Thoracic aorta (tissue), 2 donors: ENCODE data around the gene SMPDL3B. TPM values are rescaled to one million over a fixed set of nuclear protein-coding genes. Genes with fewer than 3 reads are reported as not detected.

Experiments used
- ATAC-seq: fragments of 150-250 bp; one replicate; pipeline ENCODE4 v1.8.0; 2017; ENCODE audit warnings: low read depth; ENCODE audit not compliant: insufficient number of reproducible peaks, low FRiP score
- DNase-seq: peaks from one replicate; pipeline ENCODE4 v3.0.0-alpha.2; 2020; ENCODE audit warnings: low spot score
- H3K27ac ChIP-seq, 2 donors: fragments of 200-600 bp; sonication (generic); 1 replicate in 1 of 2; 2 replicates in 1 of 2; pipeline ENCODE4 v1.5.1; 2016; ENCODE audit warnings: mild to moderate bottlenecking in 2 of 2, moderate library complexity in 2 of 2
- H3K27me3 ChIP-seq: fragments of 200-600 bp; sonication (generic); replicated peaks from 2 replicates; pipeline ENCODE4 v1.6.0; 2016; ENCODE audit warnings: mild to moderate bottlenecking; ENCODE audit not compliant: insufficient read depth
- H3K36me3 ChIP-seq: fragments of 200-600 bp; sonication (generic); one replicate; pipeline ENCODE4 v1.5.1; 2016
- H3K4me1 ChIP-seq, 2 donors: fragments of 200-600 bp; sonication (generic); 1 replicate in 1 of 2; 2 replicates in 1 of 2; pipeline versions ENCODE4 v1.5.1 to v1.6.0; 2016; ENCODE audit warnings: low read depth in 2 of 2, mild to moderate bottlenecking in 1 of 2; ENCODE audit not compliant: control insufficient read depth in 1 of 2
- H3K4me3 ChIP-seq: fragments of 200-600 bp; sonication (generic); 2 replicates; pipeline ENCODE4 v1.5.1; 2016; ENCODE audit warnings: mild to moderate bottlenecking
- H3K9me3 ChIP-seq: fragments of 200-600 bp; sonication (generic); 2 replicates; pipeline ENCODE4 v1.5.1; 2016
- CTCF ChIP-seq: fragments of 200-600 bp; sonication (generic); IDR thresholded peaks from one replicate; pipeline ENCODE4 v1.5.1; 2019; ENCODE audit warnings: antibody characterized with exemption
- total RNA-seq, 2 donors: library from RNA; depleted of rRNA; stranded (reverse); fragments of >200 nt; gene quantifications; one replicate each; pipeline versions ENCODE4 v1.1.0 to v1.2.3, GENCODE V29; 2016

SMPDL3B gene
- total RNA-seq, 2 donors from 2014 or later = not detected

GRCh38 chr1:27961646-27962221, 26.9 kb downstream of the SMPDL3B start:
- H3K4me1 ChIP-seq = peaks cover 0 to 28% of the 10 kb centered on the region in 2 donors
- no peak for DNase-seq
- no peak for ATAC-seq
- H3K27me3 ChIP-seq = no peaks in the 10 kb centered on the region
- H3K27ac ChIP-seq = peak overlapping the region; percentile 93 to 94
- no peak for TF ChIP-seq CTCF
- peaks cover 18% of the 10 kb centered on the region for H3K36me3 ChIP-seq
- H3K4me3 ChIP-seq = peak overlapping the region; percentile 90
- H3K9me3 ChIP-seq = no peaks in the 10 kb centered on the region

DNA sequence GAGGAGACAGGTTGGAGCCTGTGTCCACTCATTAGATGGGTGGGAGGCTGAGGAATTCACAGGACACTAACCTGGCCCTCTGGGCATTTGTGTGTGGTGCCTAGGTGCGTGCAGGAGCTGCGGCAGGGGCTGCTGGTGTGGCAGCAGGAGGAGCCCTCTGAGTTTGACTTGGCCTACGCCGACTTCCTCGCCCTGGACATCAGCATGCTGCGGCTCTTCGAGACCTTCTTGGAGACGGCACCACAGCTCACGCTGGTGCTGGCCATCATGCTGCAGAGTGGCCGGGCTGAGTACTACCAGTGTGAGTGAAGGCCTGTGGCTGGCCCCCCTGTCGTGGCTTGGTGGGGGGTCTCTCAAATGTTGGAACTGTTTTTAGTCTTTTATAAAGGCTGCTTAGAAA, 28.6 kb downstream of the SMPDL3B start:
- Histone ChIP-seq H3K27ac (no peak overlapping the region), H3K4me3 (no peak overlapping the region), H3K9me3 (no peaks in the 10 kb centered on the region), H3K4me1 (peaks cover 0 to 28% of the 10 kb centered on the region in 2 donors), H3K36me3 (peaks cover 24% of the 10 kb centered on the region), H3K27me3 (no peaks in the 10 kb centered on the region)
- ATAC-seq (no peak), DNase-seq (no peak)
- TF ChIP-seq CTCF = no peak

DNA sequence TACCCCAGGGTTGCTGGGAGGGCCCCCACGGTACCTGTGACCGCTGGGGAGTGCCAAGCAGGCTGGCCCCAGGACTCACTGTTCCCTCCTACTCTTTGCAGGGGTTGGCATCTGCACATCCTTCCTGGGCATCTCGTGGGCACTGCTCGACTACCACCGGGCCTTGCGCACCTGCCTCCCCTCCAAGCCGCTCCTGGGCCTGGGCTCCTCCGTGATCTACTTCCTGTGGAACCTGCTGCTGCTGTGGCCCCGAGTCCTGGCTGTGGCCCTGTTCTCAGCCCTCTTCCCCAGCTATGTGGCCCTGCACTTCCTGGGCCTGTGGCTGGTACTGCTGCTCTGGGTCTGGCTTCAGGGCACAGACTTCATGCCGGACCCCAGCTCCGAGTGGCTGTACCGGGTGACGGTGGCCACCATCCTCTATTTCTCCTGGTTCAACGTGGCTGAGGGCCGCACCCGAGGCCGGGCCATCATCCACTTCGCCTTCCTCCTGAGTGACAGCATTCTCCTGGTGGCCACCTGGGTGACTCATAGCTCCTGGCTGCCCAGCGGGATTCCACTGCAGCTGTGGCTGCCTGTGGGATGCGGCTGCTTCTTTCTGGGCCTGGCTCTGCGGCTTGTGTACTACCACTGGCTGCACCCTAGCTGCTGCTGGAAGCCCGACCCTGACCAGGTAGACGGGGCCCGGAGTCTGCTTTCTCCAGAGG, 31.8 kb downstream of the SMPDL3B start:
- Histone ChIP-seq H3K4me3 (no peak overlapping the region), H3K27ac (no peak overlapping the region), H3K36me3 (peaks cover 24% of the 10 kb centered on the region), H3K4me1 (peaks cover 0 to 14% of the 10 kb centered on the region in 2 donors), H3K27me3 (no peaks in the 10 kb centered on the region), H3K9me3 (no peaks in the 10 kb centered on the region)
- no peak for TF ChIP-seq CTCF
- no peak for ATAC-seq
- DNase-seq = no peak

- peaks cover 24% of the 10 kb centered on the region for H3K36me3 ChIP-seq
- no peaks in the 10 kb centered on the region for H3K27me3 ChIP-seq
- no peak overlapping the region for H3K27ac ChIP-seq
- ATAC-seq (no peak), DNase-seq (no peak)
- no peak for TF ChIP-seq CTCF
- H3K4me3 ChIP-seq = no peak overlapping the region
- no peaks in the 10 kb centered on the region for H3K9me3 ChIP-seq
- H3K4me1 ChIP-seq = peaks cover 0 to 12% of the 10 kb centered on the region in 2 donors
Observed at GRCh38 chr1:27967106-27967883, 32.5 kb downstream of the SMPDL3B start.

DNA sequence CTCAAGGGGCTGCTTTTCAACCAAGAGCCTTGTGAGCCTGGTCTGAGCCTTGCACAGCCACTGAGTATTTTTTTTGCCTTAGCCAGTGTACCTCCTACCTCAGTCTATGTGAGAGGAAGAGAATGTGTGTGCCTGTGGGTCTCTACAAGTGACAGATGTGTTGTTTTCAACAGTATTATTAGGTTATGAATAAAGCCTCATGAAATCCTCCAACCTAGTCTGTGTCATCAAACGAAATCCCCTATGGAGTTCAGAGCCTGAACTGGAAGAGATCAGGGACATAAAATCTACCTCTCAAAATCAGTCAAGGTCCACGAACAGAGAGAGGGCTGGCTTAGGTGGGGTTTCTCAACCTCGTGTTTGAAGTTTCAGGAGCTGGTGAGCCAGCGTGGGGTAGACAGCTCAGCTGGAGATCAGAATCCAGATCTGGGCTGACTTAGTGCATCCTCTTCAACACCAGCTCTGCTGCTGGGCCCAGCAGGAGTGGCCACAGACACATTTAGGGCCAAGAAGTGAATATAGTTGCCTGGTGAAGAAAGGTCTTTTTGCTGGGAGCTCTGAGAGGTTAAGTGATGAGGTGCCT, 33.2 kb downstream of the SMPDL3B start:
- no peaks in the 10 kb centered on the region for H3K9me3 ChIP-seq
- peaks cover 0 to 12% of the 10 kb centered on the region in 2 donors for H3K4me1 ChIP-seq
- no peak for ATAC-seq
- peaks cover 24% of the 10 kb centered on the region for H3K36me3 ChIP-seq
- no peaks in the 10 kb centered on the region for H3K27me3 ChIP-seq
- DNase-seq = no peak
- H3K4me3 ChIP-seq = no peak overlapping the region
- no peak for TF ChIP-seq CTCF
- no peak overlapping the region for H3K27ac ChIP-seq
